Measurements from ENCODE around the gene DIDO1. TPM values are rescaled to one million over a fixed set of nuclear protein-coding genes. Genes with fewer than 3 reads are reported as not detected.

Gene DIDO1
- total and polyA plus RNA-seq, 2 of the 13 experiments (the other 11 are each of a cell fraction or from before 2014, with no cell fraction given), result 75.0 to 75.1 TPM

DNA sequence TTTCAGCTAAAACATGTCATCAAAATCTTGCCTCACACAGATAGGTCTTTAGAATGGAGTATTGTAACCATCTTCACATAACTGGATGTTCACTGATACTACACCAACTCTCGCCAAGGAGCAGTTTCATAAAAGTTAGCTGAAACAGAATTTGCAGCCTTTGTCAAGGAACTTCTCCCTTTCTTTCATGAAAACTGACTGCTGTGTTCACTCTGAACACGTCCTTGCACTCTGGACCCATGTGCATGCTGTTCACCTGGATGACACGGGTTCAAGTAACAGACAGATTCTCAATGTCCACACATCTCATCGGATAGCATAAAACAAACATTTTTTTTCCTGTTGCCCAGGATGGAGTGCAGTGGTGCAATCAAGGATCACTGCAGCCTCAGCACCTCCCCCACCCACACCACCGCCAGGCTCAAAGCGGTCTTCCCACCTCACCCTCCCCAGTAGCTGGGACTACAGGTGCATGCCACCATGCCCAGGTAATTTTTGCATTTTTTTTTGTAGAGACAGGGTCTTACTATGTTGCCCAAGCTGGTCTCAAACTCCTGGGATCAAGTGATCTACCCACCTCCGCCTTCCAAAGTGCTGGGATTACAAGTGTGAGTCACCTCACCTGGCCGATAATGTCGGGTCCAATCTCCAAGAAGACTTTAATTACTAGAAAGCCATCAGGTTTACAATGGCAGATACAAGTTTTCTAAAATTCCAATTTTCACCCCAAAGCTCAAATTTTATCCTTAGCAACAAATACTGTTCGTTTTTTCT, 9.4 kb downstream of the DIDO1 start (continued):
- TF ChIP-seq ATF7 (IDR thresholded peaks at IDR 0.05) (no peak), ATF7 (CRISPR knock-in tag; IDR thresholded peaks at IDR 0.05) (peak; percentile 91), ZKSCAN5 (CRISPR knock-in tag; IDR thresholded peaks at IDR 0.05) (no peak), ZNF589 (CRISPR knock-in tag; conservative IDR thresholded peaks at IDR 0.05) (peak; percentile 79; the same call in 1 of the 2 replicates), JUNB (CRISPR knock-in tag; IDR thresholded peaks at IDR 0.05; ENCODE audit: borderline replicate concordance) (no peak; the same call in 1 of the 2 replicates), CC2D1A (CRISPR knock-in tag; IDR thresholded peaks at IDR 0.05) (peak; percentile 89; the same call in 1 of the 2 replicates), POLR2AphosphoS5 (IDR thresholded peaks at IDR 0.05; ENCODE audit: low read depth, low read length) (peak; percentile 77), KDM2A (CRISPR knock-in tag; IDR thresholded peaks at IDR 0.05; ENCODE audit: borderline replicate concordance, low read depth) (peak; percentile 80; the same call in 1 of the 2 replicates), SMARCC2 (IDR thresholded peaks at IDR 0.05) (0 out of 2 replicates have a peak, but pooled peaks have one; percentile 1), ZNF17 (CRISPR knock-in tag; IDR thresholded peaks at IDR 0.05) (no peak), AGO1 (IDR thresholded peaks at IDR 0.05; ENCODE audit: low read depth, low read length, poor library complexity, severe bottlenecking) (no peak), NCOA1 (CRISPR knock-in tag; IDR thresholded peaks at IDR 0.05) (peak; percentile 99), SUZ12 (IDR thresholded peaks at IDR 0.05; ENCODE audit: low read depth, low read length) (no peak), MEIS2 (CRISPR knock-in tag; IDR thresholded peaks at IDR 0.05) (peak; percentile 89), SMYD3 (CRISPR knock-in tag; IDR thresholded peaks at IDR 0.05) (peak; percentile 94), U2AF1 (optimal IDR thresholded peaks at IDR 0.05; ENCODE audit: low read depth, low read length) (no peak)
- TF ChIP-seq, protein P1, sequence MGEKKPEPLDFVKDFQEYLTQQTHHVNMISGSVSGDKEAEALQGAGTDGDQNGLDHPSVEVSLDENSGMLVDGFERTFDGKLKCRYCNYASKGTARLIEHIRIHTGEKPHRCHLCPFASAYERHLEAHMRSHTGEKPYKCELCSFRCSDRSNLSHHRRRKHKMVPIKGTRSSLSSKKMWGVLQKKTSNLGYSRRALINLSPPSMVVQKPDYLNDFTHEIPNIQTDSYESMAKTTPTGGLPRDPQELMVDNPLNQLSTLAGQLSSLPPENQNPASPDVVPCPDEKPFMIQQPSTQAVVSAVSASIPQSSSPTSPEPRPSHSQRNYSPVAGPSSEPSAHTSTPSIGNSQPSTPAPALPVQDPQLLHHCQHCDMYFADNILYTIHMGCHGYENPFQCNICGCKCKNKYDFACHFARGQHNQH (CRISPR knock-in tag; IDR thresholded peaks at IDR 0.05), result peak; percentile 97
- TF ChIP-seq, protein P2, sequence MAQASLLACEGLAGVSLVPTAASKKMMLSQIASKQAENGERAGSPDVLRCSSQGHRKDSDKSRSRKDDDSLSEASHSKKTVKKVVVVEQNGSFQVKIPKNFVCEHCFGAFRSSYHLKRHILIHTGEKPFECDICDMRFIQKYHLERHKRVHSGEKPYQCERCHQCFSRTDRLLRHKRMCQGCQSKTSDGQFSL (CRISPR knock-in tag; IDR thresholded peaks at IDR 0.05), result no peak; the same call in 1 of the 2 replicates
- TF ChIP-seq, protein P3, sequence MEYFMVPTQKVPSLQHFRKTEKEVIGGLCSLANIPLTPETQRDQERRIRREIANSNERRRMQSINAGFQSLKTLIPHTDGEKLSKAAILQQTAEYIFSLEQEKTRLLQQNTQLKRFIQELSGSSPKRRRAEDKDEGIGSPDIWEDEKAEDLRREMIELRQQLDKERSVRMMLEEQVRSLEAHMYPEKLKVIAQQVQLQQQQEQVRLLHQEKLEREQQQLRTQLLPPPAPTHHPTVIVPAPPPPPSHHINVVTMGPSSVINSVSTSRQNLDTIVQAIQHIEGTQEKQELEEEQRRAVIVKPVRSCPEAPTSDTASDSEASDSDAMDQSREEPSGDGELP (IDR thresholded peaks at IDR 0.05; ENCODE audit: borderline replicate concordance, low read depth), result peak; percentile 84; the same call in 1 of the 2 replicates
- TF ChIP-seq, protein P4, sequence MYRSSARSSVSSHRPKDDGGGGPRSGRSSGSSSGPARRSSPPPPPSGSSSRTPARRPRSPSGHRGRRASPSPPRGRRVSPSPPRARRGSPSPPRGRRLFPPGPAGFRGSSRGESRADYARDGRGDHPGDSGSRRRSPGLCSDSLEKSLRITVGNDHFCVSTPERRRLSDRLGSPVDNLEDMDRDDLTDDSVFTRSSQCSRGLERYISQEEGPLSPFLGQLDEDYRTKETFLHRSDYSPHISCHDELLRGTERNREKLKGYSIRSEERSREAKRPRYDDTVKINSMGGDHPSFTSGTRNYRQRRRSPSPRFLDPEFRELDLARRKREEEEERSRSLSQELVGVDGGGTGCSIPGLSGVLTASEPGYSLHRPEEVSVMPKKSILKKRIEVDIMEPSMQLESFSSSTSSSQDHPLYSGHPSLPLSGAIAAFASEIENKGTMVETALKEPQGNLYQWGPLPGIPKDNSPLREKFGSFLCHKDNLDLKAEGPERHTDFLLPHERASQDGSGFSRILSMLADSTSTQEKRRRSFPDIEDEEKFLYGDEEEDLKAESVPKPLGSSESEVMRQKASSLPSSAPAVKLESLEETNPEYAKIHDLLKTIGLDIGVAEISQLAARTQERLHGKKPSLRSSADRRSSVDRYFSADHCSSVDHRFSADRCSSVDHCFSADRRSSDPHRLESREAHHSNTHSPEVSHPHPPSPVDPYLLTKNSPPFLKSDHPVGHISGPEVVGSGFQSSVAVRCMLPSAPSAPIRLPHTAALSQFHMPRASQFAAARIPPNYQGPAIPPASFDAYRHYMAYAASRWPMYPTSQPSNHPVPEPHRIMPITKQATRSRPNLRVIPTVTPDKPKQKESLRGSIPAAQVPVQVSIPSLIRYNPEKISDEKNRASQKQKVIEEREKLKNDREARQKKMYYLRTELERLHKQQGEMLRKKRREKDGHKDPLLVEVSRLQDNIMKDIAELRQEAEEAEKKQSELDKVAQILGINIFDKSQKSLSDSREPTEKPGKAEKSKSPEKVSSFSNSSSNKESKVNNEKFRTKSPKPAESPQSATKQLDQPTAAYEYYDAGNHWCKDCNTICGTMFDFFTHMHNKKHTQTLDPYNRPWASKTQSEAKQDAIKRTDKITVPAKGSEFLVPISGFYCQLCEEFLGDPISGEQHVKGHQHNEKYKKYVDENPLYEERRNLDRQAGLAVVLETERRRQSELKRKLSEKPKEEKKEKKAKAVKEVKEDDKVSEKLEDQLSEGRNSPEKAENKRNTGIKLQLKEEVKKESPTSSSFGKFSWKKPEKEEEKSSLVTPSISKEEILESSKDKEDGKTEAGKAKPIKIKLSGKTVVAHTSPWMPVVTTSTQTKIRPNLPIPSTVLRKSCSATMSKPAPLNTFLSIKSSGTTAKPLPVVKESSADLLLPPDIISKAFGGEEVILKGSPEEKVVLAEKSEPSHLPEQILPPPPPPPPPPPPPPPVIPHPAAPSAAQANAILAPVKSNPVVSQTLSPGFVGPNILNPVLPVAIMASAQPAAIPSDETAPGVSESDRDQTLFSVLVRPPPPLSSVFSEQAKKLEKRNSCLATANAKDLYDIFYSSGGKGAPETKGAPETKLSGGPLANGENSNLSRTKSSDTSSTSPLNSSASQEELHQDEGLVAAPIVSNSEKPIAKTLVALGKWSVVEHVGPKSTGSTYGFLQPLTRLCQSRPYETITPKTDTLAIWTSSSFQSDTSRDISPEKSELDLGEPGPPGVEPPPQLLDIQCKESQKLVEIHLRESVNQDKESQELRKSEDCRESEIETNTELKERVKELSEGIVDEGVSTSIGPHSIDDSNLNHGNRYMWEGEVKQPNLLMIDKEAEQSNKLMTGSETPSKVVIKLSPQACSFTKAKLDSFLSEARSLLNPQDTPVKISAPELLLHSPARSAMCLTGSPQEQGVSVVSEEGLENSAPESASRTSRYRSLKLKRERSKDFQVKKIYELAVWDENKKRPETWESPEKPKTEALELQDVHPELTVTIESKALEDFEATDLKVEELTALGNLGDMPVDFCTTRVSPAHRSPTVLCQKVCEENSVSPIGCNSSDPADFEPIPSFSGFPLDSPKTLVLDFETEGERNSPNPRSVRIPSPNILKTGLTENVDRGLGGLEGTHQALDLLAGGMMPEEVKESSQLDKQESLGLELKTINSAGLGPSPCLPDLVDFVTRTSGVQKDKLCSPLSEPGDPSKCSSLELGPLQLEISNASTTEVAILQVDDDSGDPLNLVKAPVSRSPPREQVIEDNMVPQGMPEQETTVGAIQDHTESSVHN (CRISPR knock-in tag; IDR thresholded peaks at IDR 0.05), result peak; percentile 84; the same call in 1 of the 2 replicates

All from HepG2 (cell line).